IPS-11a (cell line): Measurements from ENCODE around the gene PSTPIP1.

Experiments used
- H3K4me3 ChIP-seq: one replicate; pipeline ENCODE4 v1.5.1; 2013; ENCODE audit warnings: low read depth, low read length, control low read depth

The PSTPIP1 gene

GRCh38 chr15:77017761-77018720 lies 23.1 kb downstream of the PSTPIP1 start:
- no peak overlapping the region for H3K4me3 ChIP-seq

DNA sequence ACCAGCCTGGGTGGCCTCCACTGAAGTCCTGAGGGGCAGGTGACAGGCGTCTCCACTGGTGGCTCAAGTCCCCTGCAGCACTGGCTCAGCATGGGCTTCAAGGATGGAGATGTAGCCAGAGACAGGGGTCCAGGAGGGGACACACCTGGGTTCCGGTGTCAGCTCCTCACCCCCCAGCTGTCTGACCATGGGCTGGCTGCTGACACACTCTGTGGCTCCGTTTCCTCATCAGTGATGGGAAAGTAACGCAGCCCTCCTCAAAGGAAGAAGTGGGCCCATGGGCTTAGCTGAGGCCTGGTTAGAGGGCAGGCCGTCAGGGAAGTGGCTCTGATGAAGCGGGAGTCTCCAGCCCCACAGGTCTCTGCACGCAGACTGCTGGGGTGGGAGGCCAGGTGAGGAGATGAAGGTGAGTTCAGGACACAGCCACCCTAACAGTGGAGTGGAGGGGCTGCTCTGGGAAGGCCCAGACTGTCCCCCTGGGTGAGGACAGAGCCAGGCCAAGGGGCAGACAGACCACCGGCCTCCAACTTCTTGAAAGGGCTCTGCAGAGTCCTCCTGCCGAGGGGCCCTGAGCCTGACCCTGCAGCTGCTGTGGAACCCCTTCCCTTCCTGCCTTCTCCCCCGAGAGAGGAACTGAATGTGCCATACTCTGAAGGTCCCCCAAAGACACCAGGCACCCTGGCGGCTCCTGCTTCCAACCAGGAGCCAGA lies 24.0 kb downstream of the PSTPIP1 start:
- H3K4me3 ChIP-seq: no peak overlapping the region

- H3K4me3 ChIP-seq: no peak overlapping the region
Measured at GRCh38 chr15:77019521-77020331, 24.8 kb downstream of the PSTPIP1 start.

- no peak overlapping the region for H3K4me3 ChIP-seq
Measured at GRCh38 chr15:77020348-77021087, 25.6 kb downstream of the PSTPIP1 start.

GRCh38 chr15:77021088-77021481 lies 26.2 kb downstream of the PSTPIP1 start:
- no peak overlapping the region for H3K4me3 ChIP-seq

GRCh38 chr15:77021803-77022381 lies 27.0 kb downstream of the PSTPIP1 start:
- H3K4me3 ChIP-seq: no peak overlapping the region

DNA sequence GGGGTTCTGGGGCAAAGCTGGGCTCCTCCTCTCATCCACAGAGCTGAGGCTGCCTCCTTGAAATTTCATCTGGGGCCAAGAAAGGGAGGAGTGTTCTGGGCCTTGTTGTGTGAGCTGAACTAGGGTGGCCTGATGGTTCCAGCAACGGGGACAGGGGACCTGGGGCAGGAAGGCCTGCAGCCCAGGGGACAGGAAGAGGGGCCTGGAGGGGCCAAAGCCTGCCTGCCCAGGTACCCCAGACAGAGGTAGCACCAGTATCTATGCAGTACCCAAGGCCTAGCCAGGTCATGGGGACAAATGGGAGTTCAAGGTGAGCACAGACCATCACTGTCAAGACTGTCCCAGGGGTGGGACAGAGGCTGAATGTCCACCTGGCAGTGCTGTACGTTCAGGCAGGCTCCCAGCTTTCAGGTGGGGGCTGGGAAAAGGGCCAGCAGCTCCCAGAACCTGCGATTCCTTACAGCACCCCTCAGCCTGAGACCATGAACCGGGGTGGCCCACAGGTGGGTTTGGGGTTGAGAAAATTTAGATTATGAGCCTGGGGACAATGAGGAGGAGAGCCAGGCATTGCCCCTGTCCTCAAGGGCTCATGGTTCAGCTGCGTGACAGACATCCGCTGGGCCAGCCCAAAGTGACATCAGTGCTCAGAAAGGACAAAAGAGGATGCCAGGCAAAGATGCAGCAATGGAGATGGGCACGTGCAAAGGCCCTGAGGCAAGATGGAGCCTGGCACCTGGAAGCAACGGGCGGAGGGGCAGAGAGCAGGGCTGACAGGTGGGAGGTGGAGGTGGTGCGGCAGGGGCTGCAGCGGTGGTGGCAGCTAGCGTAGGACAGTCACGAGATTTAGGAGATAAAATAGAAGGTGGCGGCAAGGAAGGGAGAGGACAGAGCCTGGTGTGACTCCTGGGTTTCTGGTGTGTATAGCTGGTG lies 28.0 kb downstream of the PSTPIP1 start:
- H3K4me3 ChIP-seq: no peak overlapping the region

DNA sequence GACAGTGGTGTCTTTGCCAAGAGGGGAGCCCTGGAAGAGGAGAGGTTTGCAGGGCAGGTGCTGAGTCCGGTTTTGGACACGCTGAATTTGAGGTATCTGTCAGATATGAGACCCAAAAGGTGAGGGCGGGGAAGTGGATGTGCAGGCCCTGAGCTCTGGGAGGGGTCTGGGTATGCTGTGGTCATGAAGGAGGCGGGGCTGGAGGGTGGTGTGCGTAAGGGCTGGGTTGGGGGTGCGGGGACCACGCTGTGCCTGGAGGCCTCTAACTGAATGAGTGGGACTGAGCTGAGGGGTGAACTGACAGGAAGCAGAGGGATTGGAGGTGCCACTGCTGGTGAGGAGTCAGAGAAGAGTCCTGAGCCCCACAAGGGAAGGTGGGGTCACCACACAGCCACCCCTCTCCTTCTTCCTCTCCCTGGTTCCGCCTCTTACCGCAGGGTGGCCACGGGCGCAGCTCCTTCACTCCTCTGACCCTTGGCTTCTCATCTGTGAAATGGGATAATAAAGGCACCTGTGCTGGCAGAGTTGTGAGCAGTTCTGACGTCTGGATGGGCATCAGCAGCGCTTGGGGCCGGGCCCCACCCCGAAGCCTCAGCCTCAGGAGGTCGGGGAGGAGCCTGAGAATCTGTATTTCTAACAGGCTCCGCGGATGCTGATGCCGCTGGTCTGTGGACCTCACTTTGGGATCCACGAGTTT lies 28.8 kb downstream of the PSTPIP1 start:
- no peak overlapping the region for H3K4me3 ChIP-seq

GRCh38 chr15:77024273-77025082 lies 29.6 kb downstream of the PSTPIP1 start:
- no peak overlapping the region for H3K4me3 ChIP-seq

DNA sequence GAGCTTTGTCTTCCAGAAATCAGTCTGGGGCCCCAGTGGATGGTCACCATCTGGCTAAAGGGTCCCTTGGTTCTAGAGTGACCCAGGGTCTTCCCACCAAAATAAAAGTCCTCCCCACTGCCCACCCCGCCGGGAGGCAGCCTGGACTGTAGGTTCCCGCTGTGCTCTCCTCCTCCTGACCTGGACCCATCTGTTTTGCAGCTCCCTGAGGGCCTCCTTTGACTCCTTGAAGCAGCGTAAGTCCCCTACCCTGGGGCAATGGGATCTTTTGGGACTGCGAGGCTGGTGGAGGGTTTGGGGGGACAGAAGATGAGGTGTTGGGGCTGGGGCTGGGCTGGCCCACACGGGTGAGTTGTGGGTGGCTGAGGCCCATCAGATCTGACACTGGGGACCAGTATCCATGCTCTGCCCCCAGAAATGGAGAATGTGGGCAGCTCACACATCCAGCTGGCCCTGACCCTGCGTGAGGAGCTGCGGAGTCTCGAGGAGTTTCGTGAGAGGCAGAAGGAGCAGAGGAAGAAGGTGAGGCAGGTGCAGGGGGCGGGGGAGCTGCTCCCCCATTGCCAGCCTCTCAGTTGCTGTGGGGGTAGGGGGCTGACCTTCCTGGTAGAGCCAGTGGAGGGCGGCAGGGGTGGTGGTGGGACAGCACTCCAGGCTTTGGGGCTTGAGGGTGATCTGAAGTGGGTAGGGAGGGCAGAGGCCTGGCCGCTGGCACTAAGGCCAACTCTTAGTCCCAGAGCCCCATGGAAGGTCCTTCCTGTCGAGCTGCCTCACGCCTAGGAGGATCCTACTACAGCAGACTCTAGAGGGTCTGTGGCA lies 30.4 kb downstream of the PSTPIP1 start:
- no peak overlapping the region for H3K4me3 ChIP-seq

DNA sequence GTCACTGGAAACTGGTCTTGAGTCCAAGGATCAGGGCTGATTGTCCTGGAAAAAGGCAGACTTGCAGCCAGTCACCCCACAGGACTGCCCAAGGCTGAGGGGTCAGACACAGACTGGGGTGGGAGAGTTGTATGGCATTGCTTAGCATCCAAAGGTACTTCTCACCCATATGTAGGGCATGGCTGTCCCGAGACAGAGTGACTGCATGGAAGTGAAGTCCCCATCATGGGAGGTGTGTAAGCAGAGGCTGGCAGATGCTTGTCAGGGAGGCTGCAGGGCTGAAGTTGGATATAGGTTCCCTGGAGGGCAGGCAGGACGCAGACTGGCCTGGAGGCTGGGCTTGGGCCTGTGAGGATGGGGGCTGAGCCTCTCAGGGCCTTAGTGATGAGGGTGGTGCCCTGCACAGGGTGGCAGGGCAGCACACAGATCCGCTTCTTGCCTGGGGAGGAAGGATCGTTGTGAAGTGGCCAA lies 31.1 kb downstream of the PSTPIP1 start:
- no peak overlapping the region for H3K4me3 ChIP-seq

- no peak overlapping the region for H3K4me3 ChIP-seq
Measured at GRCh38 chr15:77026501-77027110, 31.7 kb downstream of the PSTPIP1 start.

DNA sequence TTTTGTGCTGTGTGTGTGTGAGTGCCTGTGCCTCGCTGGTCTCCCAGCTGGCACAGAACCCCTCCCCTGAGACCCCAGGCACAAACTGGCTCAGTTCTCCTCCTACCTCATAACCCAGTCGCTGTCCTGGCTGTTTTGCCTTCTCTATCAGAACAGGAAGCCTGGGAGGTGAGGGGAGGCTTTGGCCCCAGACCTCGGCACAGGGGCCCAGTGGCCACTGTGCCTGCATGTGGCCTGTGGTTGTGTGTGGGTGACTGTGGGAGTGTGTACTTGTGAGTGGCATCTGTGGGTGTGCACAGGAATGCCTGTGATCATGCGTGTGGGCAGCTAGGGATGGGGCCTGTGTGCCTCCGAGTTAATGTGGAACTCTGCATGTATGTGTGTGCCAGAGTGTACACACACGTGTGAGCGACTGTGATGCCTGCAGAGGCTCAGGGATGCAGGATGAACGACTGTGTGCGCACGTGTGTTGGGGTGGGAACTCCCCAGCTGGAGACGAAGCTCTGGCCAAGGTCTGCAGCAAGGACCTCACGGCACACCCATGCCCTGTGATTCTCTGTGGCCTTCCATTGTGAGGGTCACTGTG lies 32.3 kb downstream of the PSTPIP1 start:
- H3K4me3 ChIP-seq: no peak overlapping the region

GRCh38 chr15:77027697-77028450 lies 32.9 kb downstream of the PSTPIP1 start:
- H3K4me3 ChIP-seq: no peak overlapping the region

DNA sequence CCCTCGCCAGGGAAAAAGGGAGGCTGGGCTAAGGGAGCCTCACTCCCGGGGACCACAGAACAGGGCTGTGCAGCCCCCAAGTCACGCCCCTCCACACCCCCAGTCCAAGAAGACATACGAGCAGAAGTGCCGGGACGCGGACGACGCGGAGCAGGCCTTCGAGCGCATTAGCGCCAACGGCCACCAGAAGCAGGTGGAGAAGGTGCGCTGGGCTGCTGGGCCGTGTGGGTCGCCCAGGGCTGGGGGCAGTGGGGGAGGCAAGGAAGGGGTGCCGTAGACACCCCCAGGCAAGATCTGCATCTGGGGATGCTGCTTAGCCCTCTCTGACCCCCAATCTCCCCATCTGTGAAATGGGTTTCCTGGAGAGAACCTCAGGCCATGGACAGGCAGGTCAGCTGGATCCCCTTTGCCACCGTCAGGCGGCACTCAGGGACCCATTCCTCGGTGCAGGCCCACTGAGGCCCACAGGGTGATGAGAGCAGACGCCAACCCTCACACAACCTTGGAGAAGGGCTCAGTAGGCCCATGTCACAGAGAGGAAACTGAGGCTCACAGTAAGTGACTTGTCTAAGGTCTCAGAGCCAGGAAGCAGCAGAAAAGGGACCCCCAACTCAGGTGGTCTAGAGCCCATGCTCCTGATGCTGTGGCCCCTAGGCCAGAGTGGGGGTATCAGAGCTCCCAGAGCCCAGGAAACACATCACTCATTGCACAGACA lies 33.7 kb downstream of the PSTPIP1 start:
- no peak overlapping the region for H3K4me3 ChIP-seq
